GM18861 (cell line): ENCODE data around the gene SLC26A11.
"Not testable (repeated sequence)": the region's sequence is repeated elsewhere in the genome, so short reads cannot be mapped to it uniquely, and the experiment has no call there.

Experiments
- ATAC-seq: cut with Tn5 transposase; IDR thresholded peaks from one replicate; pipeline ENCODE4 v1.9.1; 2021; ENCODE audit not compliant: unreplicated experiment

The SLC26A11 gene

GRCh38 chr17:80259457-80260068, 39.3 kb downstream of the SLC26A11 start:
- ATAC-seq, result no peak

- peak; percentile 26 for ATAC-seq
These were observed 39.9 kb downstream of the SLC26A11 start for GRCh38 chr17:80260069-80260535.

- ATAC-seq, result peak; percentile 22
These were observed 40.5 kb downstream of the SLC26A11 start, which contains the start of gene RNF213 for GRCh38 chr17:80260791-80261158. Gene RNF213, plus strand, starts transcription at chr17:80260852. Its CDS starts 2,830 bp downstream, at chr17:80263682.

GRCh38 chr17:80261159-80261894, 41.1 kb downstream of the SLC26A11 start:
- peak; percentile 3 for ATAC-seq

- ATAC-seq, result no peak
These were observed 41.7 kb downstream of the SLC26A11 start for GRCh38 chr17:80261895-80262279.

- ATAC-seq, result no peak
These were observed 42.1 kb downstream of the SLC26A11 start for GRCh38 chr17:80262291-80262690.

- no peak for ATAC-seq
These were observed 42.6 kb downstream of the SLC26A11 start for GRCh38 chr17:80262775-80263244.

- ATAC-seq, result peak; percentile 42
These were observed 43.3 kb downstream of the SLC26A11 start for GRCh38 chr17:80263253-80264204.

GRCh38 chr17:80264205-80265075, 44.2 kb downstream of the SLC26A11 start:
- ATAC-seq, result no peak

GRCh38 chr17:80265205-80266068, 45.2 kb downstream of the SLC26A11 start:
- no peak for ATAC-seq

GRCh38 chr17:80267391-80267790, 47.2 kb downstream of the SLC26A11 start:
- no peak for ATAC-seq

GRCh38 chr17:80268427-80268826, 48.2 kb downstream of the SLC26A11 start:
- ATAC-seq, result no peak

- no peak for ATAC-seq
These were observed 49.2 kb downstream of the SLC26A11 start for GRCh38 chr17:80269405-80269807.

- no peak for ATAC-seq
These were observed 49.9 kb downstream of the SLC26A11 start for GRCh38 chr17:80270104-80270503.

- no peak for ATAC-seq
These were observed 50.6 kb downstream of the SLC26A11 start for GRCh38 chr17:80270836-80271235.

- ATAC-seq, result no peak
These were observed 52.1 kb downstream of the SLC26A11 start for GRCh38 chr17:80272366-80272765.

GRCh38 chr17:80274331-80274730, 54.1 kb downstream of the SLC26A11 start:
- no peak for ATAC-seq

- ATAC-seq, result no peak
These were observed 54.7 kb downstream of the SLC26A11 start for GRCh38 chr17:80274871-80275449.

- not testable (repeated sequence) for ATAC-seq
These were observed 55.6 kb downstream of the SLC26A11 start for GRCh38 chr17:80275857-80276256.
